HG03108 (cell line): ENCODE results near the gene IL17C.
"Not testable (repeated sequence)": the region's sequence is repeated elsewhere in the genome, so short reads cannot be mapped to it uniquely, and the experiment has no call there.

ENCODE experiments used
- ATAC-seq: cut with Tn5 transposase; IDR thresholded peaks from one replicate; pipeline ENCODE4 v1.9.1; 2021; ENCODE audit warnings: moderate library complexity; ENCODE audit not compliant: unreplicated experiment

The IL17C gene

DNA sequence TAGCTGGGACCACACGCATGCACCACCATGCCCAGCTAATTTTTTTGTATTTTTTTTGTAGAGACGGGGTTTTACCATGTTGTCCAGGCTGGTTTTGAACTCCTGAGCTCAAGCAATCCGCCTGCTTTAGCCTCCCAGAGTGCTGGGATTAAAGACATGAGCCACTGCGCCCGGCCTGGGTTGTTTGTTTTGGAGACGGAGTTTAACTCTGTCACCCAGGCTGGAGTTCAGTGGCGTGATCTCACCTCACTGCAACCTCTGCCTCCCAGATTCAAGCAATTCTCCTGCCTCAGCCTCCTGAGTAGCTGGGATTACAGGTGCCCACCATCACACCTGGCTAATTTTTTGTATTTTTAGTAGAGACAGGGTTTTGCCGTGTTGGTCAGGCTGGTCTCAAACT lies 28.9 kb upstream of the IL17C start:
- ATAC-seq = not testable (repeated sequence)

- ATAC-seq = no peak
Measured at GRCh38 chr16:88610080-88610479, 28.3 kb upstream of the IL17C start.

DNA sequence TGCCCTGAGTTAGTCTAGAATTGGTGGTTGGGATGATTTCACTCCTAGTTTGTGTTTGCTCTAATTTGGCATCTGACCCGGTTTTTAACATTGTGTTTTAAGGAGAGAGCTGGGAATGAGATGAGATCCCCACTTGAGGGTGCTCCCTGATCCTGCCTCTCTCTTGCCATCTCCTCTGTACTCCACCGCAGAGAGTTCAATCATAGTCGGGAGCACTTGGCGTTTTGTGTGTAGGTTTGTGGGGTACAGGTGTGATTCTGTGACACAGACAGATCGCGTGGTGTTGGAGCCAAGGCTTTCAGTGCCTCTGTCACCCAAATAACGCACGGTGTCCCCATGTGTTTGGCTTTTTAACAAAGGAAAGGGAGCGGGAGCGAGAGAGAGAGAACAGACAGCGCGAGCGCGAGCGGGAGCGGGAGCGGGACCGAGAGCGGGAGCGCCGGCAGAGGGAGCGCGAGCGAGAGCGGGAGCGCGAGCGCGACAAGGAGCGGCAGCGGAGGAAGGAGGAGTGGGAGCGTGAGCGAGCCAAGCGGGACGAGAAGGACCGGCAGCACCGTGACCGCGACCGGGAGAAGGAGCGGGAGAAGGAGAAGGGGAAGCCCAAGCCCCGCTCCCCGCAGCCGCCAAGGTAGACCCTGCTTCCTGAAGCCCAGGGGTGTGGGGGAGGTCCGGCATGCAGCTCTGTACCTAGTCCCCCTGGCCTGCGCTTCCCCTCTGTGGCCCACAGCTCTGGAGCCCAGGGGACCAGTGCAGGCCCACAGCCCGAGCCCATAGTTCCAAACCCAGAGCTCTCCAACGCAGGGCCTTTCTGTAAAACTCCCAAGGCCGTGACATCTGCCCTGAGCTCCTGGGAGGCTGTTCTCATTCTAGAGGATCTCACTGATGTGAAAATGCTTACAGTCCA lies 27.2 kb upstream of the IL17C start:
- ATAC-seq = no peak

- no peak for ATAC-seq
Measured at GRCh38 chr16:88613293-88613692, 25.1 kb upstream of the IL17C start.

DNA sequence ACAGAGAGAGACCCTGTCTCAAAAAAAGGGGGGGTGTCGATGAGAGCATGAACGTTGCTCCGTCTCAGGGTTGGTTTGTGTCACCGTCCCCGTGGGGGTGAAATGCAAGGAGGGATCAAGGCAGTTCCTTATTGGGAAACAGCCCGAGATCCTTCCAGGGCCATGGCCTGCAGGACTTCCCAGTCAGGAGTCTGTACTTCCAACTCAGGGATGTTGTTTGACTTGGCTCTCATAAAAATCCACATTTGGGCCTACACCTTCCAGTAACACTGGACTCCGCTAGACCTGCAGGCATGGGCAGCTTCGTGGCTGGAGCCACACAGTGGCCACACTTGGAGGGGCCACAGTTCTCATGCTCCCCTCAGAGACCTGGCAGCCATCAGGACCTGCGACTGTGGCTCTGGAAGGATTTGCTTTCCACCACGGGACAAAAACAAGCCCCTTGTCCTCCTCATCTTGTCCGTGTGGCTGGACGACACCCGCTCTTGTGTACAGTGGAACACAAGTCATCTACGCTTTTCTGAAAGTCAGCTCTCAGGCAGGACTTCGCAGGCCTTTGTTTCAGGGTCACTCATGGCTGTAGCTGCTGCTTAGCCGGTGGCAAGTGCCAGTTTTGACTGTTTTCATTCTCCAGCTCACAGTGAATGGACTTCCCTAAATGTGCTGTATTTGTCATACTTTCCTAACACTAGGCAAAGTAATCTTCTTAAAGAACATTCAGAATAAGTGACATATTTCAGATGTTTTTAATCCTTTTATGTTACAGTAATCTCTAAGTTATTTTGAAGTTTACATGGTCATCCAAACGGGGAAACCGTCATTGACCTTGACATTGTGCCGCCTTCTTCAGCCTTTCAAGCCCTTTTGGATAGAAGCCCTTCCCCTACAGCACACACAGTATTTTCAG lies 24.2 kb upstream of the IL17C start:
- no peak for ATAC-seq

- ATAC-seq = no peak
Measured at GRCh38 chr16:88614818-88615580, 23.4 kb upstream of the IL17C start.

- ATAC-seq = no peak
Measured at GRCh38 chr16:88616320-88616719, 22.1 kb upstream of the IL17C start.

DNA sequence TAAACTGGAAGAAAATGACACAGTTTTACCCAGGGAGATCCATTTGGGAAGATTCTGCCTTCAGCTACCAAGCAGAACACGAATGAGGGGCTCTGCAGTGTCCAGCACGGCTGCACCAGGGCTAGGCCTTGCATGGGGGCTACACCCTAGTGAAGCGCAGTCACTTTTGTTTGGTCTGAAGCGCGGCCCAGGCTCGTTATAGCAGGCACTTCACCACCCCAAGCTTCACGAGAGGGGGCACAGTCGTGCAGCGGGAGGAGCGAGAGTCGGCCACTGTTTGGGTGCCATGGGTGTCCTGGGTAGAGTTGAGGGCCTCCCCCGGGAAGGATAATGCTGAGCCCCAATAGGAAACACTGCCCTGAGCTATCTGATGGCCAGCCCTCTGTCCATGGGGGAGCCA lies 21.6 kb upstream of the IL17C start:
- ATAC-seq = no peak

GRCh38 chr16:88617268-88618031 lies 20.9 kb upstream of the IL17C start:
- no peak for ATAC-seq

DNA sequence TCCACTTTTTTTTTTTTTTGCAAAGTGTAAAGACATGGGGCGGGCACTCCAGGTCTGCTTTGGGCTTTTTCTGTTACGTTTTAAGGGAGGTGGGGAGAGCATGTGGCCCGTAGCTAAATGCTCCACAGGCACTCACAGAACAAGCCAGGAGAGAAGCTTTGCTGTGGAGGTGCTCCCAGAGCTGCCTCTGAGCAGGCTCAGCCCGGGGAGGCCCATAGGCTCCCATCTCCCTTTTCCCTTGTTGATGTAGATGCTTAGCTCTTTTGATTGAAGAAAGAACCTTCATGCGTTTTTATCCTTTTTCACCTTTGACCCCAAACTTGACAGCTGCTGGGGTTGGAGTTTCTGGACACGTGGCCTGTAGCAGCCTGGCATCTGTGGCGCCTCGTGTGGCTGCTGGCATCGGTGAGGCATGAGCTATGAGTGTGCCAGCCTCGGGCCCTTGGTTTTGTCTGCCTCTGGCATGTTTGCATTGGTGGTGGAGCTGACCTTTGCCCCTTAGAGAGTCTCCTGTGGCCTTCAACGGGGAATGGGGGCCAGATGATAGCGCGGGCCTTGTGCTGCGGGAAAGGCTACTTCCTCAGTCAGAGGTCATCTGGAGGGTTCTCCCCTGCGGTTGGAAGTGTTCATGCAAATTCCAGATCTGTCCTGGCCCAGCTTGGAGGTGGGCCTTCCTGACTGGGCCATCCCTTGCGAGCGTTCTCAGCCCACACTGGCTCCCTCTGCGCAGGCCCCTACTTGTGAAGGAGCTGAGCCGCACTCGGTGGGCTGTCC lies 20.0 kb upstream of the IL17C start:
- no peak for ATAC-seq

- no peak for ATAC-seq
Measured at GRCh38 chr16:88618956-88619667, 19.3 kb upstream of the IL17C start.

DNA sequence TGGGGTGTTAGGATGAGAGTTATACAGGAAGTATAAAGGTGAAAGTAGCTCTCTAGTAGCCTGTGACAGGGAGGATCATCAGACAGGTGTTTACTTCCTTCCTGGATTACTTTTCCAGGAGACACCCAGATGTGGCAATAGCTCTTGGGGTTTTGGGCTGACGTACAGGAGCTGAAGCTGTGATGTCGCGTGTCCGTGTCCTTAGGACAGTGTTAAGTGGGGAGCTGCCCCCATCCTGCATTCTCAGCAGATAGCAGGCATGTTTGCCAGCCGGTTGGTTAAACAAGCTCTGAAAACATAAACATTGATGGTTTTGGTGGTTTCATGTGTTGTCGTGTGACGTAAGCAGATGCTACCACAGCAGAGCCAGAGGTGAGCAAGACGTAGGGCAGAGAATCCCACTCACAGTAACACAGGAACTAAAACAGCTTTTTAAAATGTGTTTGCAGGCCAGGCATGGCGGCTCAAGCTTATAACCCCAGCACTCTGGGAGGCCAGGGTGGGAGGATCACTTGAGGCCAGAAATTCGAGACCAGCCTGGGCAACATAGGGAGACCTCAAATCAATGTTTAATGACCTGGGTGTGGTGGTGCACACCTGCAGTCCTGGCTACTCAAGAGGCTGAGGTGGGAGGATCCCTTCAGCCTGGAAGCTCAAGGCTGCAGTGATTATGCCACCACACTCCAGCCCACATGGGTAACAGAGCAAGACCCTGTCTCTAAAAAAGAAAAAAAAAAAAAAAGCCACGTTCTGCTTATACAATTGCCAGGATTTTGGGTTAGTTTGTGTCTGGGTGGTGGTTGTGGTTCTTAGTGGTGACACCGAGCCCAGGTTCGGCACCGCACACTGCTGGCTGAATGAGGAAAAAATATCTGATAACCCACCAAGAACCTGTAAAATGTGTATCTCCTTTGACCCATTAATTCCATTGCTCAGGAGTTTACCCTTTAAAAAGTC lies 18.2 kb upstream of the IL17C start:
- no peak for ATAC-seq

DNA sequence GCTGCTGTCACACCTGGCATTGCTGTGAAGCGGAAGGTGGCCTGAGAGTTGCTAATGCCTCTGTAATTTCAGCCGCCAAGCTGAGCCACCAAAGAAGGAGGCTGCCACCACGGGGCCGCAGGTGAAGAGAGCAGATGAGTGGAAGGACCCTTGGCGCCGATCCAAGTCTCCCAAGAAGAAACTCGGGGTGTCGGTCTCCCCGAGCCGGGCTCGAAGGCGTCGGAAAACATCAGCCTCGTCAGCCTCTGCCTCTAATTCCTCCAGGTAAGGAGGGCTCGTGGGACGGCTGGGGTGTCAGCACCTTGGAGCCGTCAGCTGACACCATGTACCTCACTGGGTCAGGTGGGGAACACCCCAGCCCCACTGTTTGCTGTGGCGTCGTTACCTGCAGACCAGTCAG lies 16.2 kb upstream of the IL17C start:
- ATAC-seq = no peak

DNA sequence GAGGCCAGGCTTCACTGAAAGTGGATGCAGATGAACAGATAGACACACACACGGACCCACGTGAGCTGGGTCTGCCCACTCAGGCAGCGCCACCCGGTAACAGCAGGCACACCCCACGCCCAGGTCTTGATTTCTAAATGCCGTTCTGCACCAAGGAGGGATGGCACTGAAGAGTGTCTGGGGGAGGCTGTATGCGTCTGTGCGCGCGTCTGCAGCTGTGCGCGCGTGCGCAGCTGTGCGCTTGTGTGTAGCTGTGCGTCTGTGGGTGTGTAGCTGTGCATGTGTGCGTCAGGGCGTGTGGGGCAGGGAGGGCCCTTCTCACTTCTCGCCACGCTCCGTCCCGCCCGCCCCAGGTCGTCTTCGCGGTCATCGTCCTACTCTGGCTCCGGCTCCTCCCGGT lies 15.5 kb upstream of the IL17C start:
- ATAC-seq = no peak

DNA sequence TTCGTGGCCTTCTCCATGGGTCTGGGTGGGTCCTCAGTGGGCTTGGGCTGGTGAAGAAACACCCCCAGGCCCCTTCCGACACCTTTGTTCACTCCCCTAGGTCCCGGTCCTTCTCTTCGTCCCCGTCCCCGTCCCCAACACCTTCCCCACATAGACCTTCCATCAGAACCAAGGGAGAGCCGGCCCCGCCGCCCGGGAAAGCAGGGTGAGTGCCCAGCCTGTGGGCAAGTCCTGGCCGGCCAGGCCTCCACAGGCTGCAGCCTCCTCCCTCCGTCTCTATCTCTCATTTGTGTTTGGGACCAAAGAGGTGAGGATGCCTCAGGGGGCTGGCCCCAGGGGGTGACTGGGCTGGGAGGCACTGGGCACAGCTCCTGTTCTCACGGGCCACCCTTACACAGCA lies 14.5 kb upstream of the IL17C start:
- ATAC-seq = no peak

GRCh38 chr16:88624481-88624880 lies 13.9 kb upstream of the IL17C start:
- no peak for ATAC-seq

DNA sequence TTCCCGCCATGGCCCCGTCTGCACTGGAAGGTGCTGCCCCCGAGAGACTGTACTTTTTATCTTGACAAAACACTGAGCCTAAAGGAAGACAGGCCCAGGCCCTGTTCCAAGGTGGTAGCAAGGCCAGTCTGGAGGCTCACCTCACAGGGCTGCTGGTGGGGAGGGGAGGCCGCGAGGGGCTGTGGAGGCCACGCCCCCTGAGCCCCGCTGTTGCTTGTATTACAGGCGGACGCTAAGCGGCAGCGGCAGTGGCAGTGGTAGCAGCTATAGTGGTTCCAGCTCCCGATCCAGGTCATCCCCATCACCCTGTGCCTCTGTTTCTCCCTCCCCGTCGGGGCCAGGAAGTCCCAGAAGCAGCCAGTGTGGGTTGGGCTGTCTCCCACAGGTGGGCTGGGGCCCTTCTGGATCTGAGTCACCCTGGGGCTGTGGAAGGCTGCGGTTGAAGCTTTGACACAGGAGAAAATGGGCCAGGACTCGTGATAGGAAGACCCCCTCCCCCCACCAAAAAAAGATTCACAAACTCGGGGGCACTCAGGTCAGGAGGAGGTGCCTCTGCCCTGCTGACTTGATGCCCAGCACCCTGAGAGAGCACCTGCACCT lies 13.3 kb upstream of the IL17C start:
- no peak for ATAC-seq

GRCh38 chr16:88626646-88627045 lies 11.7 kb upstream of the IL17C start:
- no peak for ATAC-seq
